Globus pallidus (tissue), 1 donor: ENCODE measurements around the gene OR56B4.

Source experiments
- DNase-seq: peaks from one replicate; pipeline ENCODE4 v3.0.0-alpha.2; 2015; ENCODE audit warnings: low spot score

Gene OR56B4

DNA sequence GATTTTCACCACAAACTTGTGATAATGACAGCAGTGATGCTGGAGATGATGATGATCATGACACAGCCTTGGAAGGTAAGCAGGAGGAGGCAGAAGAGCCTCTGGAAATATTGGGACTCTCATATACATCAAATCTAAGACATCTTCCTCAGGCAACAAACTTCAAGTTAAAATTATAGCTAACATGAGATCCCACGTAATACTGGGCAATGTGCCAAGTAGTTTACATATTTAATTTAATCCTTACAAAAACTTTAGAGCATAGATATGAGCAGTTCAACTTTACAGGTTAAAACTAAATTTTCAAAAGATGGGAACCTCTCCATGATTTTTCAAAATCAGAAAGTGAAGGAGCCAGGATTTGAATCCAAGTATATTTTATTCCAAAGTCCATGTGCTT, 43.6 kb downstream of the OR56B4 start:
- no peak for DNase-seq

DNA sequence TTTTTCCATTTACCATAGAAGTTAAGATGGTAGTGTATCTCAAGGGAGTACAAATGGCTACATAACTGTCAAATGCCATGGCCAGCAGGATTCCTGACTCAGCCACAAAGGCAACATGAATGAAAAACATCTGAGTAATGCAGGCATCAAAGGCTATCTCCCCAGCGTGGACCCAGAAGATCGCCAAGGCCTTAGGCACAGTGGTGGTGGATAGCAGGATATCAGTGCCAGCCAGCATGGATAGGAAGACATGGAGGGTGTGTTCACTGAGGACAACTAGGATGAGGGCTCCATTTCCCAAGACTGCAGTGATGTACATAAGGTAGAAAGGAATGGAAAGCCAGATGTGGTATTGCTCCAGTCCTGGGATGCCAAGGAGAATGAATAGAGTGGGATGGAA, 44.6 kb downstream of the OR56B4 start:
- DNase-seq: no peak

DNA sequence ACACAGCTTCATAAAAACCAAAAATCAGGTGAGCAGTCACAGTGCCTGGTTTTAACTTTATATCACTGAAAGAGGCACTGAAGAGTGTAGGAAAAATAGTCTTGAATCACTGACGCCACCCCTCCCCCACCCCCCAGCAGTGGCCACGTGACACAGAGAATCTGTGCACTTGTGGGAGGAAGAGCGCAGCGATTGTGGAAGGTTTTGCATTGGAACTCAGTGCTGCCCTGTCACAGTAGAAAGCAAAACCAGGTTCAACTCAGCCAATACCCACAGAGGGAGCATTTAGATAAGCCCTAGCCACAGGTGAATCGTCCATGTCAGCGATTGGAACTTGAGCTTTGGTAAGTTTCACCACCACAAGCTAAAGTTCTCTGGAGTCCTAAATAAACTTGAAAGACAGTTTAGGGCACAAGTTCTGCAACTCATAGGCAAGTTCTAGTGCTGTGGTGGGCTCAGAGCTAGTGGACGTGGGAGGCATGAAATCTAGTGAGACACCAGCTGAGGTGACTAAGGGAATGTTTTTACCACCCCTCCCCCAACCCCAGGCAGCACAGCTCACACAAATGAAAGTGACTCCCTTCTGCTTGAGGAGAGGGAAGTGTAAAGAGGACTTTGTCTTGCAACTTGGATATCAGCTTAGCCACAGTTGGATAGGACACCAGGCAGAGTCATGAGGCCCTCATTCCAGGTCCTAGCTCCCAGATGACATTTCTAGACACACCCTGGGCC, 49.3 kb downstream of the OR56B4 start:
- no peak for DNase-seq
